NCI-H2196 (cell line): ENCODE data around the gene LRRC61.

Source experiments
- DNase-seq: peaks from one replicate; lab custom pipeline; 2025; ENCODE audit not compliant: unreplicated experiment; lab: John Stamatoyannopoulos, UW

The LRRC61 gene

DNA sequence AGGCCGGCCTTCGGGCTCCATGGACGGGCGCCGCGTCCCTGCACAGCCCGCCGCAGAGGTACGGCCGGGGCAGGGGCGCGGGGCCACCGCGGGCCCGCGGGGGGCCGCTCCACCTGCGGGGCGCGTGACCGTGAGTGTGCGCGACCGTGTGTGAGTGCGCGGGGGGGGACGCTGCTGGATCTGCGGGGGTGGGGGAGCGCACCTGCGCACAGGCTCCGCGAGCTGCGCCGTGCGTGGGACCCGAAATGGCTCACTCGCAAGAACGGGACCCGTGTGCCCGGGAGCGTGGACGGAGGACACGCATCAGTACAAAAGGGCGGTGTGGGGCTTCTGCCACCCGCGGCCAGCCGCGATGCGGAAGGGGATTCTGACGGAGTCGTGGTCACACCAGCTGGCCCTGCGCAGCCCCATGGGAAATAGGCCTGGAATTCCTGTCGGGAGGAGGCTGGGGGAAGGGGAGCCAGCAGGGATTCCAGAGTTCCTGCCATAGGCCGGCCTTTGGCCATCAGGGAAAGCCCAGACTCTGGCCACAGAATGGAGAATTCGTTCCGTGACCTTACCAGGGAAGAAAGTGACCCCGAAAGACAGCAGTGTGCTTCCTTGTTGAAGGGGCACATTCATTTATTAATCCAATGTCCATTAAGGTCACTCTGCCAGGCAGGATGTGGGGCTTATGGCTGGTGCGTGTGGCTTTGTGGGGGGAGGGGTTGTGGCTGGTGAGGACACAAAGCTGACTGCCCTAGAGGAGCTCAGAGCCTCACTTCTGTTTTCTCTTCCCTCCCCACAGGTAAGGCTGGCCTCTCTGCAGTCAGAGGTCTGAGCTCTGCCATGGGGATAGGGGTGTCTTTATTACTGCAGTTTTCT, 46.0 kb downstream of the LRRC61 start:
- DNase-seq, result no peak

DNA sequence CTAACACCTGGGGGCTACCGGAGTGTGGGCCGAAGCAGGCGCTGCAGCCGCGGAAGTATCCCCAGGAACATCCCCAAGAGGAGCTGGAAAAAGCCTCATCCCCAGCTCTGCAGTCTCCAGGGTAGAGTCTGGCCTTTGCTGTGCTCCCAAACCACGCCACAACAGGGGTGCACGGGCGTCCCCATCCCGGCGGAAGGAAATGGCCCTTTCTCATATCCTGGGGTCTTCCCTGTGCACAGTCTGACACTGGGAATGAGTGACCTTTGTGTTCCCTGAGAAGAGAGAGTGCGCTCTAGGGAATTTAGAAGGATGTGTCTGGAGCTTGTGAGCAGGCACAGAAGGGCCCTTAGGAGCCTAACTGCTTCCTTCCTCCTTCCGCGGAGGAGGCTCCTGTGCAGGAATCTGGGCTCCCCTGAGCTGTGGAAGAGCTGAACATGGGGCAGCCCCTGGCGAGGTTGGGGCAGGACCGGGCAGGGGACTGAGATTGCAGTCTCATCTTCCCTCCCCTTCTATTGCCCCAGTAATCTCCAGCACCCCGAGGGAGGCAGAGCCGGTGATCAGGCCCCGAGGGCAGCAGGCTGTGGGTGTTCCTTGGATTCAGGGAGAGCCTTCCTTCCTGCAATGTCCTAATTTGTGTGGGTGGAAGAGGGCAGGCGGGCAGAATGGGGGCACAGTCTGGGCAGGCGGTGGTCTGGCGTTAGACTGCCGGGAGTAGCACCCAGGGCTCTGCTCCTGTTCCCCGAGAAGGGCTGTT, 46.8 kb downstream of the LRRC61 start:
- no peak for DNase-seq

DNA sequence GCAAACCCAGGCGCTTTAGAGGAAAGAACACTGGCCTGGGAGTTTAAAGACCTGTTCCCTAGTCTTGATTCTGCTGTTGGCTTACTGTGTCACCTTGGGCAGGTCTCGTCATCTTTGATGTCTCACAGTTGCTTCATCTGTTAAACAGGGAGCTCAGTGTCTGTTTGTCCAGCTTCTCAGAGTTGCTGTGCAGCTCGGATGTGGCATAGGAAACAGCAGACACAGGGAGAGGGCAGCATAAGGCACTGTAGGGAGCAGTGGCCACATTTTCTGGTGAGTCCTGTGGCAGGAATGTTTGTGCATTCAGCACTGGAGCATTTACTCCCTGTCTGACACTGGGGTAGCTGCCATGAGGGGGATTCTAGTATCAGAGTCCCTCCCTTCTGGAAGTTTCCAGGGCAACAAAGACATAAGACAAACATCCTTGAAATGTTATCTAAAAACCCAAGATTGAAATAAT, 47.5 kb downstream of the LRRC61 start:
- DNase-seq, result no peak

DNA sequence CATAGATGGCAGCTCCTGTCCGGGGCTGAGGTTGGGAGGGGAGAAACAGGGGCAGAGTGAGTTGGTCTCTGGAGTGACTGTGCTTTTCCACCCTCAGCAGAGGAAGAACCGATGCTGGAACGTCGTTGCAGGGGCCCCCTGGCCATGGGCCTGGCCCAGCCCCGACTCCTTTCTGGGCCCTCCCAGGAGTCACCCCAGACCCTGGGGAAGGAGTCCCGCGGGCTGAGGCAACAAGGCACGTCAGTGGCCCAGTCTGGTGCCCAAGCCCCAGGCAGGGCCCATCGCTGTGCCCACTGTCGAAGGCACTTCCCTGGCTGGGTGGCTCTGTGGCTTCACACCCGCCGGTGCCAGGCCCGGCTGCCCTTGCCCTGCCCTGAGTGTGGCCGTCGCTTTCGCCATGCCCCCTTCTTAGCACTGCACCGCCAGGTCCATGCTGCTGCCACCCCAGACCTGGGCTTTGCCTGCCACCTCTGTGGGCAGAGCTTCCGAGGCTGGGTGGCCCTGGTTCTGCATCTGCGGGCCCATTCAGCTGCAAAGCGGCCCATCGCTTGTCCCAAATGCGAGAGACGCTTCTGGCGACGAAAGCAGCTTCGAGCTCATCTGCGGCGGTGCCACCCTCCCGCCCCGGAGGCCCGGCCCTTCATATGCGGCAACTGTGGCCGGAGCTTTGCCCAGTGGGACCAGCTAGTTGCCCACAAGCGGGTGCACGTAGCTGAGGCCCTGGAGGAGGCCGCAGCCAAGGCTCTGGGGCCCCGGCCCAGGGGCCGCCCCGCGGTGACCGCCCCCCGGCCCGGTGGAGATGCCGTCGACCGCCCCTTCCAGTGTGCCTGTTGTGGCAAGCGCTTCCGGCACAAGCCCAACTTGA, 48.2 kb downstream of the LRRC61 start:
- no peak for DNase-seq

DNA sequence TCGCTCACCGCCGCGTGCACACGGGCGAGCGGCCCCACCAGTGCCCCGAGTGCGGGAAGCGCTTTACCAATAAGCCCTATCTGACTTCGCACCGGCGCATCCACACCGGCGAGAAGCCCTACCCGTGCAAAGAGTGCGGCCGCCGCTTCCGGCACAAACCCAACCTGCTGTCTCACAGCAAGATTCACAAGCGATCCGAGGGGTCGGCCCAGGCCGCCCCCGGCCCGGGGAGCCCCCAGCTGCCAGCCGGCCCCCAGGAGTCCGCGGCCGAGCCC, 48.8 kb downstream of the LRRC61 start:
- DNase-seq, result no peak

DNA sequence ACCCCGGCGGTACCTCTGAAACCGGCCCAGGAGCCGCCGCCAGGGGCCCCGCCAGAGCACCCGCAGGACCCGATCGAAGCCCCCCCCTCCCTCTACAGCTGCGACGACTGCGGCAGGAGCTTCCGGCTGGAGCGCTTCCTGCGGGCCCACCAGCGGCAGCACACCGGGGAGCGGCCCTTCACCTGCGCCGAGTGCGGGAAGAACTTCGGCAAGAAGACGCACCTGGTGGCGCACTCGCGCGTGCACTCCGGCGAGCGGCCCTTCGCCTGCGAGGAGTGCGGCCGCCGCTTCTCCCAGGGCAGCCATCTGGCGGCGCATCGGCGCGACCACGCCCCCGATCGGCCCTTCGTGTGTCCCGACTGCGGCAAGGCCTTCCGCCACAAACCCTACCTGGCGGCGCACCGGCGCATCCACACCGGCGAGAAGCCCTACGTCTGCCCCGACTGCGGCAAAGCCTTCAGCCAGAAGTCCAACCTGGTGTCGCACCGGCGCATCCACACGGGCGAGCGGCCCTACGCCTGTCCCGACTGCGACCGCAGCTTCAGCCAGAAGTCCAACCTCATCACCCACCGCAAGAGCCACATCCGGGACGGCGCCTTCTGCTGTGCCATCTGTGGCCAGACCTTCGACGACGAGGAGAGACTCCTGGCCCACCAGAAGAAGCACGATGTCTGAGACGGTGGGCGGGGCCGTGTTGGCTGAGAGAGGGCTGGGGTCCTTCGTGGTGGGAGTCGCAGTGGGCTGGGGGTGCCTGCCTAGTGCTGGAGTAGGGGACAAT, 49.3 kb downstream of the LRRC61 start:
- no peak for DNase-seq

DNA sequence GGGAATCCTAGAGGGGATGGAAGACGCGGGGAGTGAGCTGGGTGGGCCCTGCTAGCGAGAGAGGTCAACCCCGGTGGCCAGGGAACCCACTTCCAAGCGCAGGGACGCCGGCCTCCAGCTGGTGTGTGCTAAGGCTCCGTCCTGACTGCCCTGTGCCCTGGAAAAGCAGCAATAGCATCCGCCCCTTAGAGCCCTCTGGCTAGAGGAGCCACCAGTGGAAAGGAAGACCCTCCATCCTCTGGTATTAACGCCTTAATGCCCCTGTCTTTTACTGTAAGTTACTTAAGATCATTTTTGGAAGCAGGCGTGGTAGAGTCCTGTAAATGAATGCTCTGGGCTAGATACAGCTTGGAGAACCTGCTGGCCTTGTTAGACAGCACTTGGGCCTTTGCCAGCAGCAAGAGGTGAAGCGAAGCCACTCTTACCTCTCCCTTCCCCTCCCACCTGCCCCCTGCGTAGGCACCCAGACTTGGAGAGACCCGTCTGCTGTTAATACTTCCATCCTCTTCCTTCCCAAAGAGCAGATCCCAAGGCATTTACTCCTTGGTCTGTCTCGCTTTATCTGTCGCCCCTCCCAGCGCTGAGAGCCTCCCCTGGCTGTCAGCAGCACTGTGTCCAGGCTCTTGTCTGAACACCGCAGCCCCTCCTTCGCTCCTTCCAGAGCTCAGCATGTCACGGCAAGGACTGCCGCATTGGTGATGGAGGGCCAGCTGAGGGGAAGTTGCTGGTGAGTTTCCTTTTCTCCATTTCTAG, 50.1 kb downstream of the LRRC61 start:
- DNase-seq, result peak; percentile 26

DNA sequence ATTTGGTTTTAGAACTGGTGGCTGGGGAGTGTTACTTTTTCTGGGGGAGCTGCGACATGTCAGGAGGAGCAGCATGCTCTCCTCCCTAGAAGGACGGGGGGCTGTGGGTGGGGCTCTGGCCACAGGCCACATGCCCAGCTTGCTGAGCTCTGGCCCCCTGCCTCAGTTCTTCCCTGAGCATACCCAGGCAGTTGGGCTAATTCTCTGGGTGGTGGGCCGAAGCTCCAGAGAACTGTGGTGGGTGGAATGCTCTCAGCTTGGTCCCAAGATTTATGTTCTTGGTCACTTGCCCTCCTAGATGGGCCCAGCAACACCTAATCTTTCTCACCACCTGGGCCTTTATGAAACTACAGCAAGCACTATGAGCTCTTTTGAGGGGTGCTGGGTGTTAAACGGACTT, 50.9 kb downstream of the LRRC61 start:
- DNase-seq, result no peak

DNA sequence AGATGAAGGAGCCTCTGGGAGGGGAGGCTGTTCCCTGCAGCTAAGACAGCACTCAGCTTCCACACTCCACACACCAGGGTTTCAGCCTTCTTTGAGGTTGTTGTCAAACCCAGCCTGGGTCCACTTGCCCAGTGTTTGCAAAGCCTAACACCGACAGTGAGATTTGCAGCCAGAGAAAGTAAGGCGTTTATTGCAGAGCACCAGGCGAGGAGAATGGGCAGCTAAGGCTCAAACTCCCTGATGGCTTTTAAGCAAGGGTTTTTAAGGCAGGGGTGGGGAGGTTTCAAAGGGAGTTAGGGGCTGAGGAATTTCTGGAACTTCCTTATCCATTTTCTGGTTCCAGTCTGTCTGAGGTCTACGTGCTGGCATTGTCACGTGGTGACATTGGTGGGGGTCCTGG, 51.3 kb downstream of the LRRC61 start:
- DNase-seq, result no peak

DNA sequence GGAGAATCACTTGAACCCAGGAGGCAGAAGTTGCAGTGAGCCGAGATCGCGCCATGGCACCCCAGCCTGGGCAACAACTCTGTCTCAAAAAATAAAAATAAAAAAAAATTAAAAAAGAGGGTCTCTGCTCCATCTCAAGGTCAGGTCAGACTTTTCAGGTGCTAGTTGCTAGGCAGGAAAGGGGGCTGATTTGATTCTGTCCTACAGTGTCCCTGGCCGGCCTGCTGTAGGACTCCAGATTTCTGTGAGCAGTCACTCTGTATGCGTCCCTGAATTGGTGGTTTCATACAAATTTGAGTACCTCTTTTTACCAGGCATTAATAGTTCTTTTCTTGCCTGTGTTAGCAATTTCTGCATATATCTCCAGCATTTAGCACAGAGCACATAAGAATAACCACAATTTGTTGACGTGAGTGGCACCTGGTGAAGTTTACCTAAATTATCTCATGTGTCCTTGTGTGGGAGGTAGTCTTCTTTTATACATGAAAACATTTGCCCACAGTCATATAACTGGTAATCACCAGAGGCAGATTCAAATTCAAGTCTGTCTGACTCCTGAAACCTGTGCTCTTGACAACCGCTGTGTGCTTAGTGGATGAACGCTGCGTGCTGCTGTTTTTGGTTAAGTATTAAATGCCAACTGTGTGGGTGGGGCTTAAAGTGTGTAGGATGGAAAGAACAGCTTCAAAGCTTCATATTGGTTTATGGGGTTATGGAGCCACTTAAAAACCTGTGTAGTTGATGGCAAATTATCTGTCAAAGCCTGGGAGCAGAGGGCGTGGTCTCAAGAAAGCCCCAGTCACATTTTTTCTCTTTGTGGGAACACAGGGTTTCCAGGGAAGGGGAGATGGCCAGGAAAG, 52.7 kb downstream of the LRRC61 start:
- DNase-seq, result no peak

DNA sequence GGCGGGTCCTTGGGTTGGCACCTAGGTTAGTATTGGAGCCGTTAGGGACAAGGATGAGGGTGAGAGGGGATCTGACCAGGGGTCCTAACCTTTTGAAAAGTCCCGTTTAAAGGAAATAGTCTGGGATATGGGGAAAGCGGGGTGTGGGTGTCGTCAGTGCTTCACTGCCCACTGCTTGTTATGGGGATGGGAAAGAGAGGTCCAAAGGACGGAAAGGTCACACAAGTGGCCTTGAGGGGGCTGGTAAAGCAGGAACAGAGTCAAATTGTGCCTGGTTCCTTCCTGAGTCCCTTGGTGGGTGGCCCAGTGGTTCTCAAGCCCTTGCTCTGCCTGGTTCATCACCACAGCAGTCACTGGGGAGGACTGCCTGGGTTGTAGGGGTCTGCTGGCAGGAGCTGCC, 53.4 kb downstream of the LRRC61 start:
- DNase-seq, result no peak

DNA sequence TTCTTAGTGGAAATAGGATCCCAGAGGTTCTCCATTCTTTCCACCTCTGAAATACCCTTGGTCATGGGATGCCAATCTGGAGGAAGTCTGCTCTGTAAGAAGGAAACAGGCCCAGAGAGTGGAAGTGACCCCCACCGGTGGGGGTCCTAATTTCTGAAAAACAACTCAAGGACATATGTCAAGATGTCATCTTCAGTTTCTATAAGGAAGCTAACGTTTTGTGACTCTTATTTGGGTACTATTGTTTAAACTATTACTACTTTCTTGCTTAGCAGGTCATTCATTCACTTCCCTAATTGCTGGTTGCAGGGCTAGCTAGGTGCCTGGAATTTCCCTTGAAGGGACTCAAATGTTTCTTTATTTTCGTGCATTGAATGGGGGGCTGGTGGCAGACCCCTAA, 54.0 kb downstream of the LRRC61 start:
- DNase-seq, result no peak

DNA sequence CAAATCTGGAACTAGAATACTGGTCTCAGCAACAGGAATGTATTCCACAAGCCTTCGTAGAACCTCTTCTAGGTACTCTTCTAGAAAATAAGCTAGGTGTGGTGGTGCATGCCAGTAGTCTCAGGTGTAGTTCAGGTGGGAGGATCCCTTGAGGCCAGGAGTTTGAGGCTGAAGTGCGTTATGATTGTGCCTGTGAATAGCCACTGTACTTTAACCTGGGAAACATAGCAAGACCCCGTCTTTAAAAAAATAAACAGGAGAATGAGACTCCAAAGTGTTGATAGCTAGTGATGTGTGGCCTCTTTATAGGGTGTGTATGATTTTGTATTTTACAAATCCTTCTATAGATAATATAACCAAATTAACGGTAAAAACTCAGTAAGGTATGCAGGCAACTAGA, 54.5 kb downstream of the LRRC61 start:
- no peak for DNase-seq

DNA sequence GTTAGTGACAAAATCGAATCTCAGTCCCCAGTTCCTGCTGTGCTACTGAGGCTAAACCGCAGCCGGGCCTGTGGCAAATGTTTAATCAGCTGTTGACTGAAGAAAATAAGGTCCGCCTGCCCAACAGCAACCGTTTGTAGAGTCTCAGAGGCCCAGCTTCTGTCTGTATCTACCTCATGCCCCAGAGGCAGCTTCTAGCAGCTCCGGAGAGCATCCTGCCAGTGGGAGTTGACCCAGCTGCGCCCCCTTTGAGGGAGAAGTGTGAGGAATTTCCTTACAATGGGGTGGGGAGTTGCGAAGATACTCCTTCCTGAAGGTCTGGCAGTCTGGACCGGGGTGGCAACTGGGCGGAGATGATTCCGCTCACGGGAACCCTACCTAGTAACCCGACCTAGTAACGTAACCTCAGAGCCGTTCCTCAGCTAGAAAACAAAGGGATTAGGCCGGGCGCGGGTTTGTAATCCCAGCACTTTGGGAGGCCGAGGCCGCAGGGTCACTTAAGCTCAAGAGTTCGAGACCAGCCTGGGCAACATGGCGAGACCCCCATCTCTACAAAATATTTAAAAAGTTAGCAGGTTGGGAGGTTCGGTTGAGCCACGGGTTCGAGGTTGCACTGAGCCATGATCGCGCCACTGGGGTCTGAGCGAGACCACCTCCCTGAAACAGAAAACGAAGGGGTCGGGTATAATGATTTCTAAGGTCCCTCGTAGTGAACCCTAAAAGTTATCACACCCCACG, 55.1 kb downstream of the LRRC61 start:
- DNase-seq, result peak; percentile 89

DNA sequence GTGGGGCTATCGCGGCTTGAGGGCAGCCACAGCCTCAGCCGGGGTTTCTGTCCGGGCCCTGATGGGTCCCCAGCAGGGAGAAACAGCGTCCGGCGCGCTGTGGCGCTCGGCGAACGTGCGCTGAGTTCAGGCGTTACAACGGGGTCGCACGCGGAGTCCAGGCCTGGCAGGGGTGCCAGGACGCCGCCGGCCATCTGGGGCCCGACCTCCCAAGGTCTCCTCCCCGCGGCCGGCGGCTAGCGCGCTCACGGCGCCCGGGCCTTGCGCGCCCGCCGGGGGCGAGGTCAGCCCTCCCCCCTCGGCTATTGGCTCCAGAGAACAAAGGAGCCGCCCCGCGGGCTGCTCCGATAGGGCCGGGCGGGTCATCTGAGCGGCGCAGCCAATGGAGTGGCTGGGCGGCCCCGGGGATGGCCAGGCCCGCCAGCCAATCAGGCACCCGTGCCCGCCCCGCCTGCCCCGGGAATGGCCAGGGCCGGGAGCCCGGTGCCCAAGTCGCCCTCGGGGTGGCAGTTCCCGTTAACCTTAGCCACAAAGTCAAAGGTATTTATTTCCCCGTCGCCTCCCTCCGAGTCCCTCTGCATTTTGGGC, 55.8 kb downstream of the LRRC61 start, which contains the start of gene ZNF775:
TSS of gene ZNF775 (plus strand) at position 478 of the 588 bp plus-strand sequence. CDS start 9,141 bp downstream, outside the sequence.
- DNase-seq, result peak; percentile 98

DNA sequence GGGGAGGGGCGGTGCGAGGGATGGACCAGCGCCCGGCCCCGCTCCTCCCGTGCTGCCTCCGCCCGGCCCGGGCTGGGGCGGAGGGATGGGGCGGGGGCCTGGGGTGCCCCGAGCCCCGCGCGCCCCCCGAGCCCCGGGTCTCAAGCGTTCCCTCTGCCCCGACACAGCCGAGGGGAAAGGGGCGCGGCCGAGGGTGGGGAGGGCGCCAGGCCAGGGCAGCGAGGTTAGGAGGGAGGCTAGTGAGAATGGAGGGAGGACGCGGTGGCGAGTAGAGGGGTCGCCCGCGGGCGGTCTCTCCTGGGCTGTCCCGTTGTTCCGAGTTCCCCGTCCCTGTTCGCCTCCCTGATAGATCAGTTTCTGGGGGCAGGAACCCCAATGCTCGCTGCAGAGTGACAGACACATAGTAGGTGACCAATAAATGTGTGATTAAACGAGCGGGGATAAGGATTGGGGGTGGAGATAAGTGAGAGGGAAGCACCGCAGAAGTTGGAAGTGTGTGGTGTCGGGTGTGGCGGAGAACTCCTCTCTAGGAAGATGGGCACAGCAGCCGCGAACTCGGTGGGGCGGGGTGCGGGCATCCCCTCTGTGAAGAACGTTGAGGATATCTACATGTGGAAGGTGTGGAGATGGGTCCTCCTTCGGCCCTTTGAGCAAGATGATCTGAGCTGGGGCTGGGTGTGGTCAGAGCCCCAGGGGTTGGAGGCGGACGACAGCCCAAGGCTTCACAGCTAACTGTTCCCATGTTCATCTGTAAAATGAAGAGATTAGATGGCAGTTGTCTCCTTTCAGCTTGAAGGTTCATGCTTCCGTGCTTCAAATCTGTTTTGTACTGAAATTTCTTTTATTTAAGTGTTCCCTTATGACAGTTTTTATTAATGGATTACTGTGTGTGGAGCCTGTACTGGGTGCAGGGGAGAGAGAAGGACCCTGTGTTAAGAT, 56.6 kb downstream of the LRRC61 start:
- no peak for DNase-seq

DNA sequence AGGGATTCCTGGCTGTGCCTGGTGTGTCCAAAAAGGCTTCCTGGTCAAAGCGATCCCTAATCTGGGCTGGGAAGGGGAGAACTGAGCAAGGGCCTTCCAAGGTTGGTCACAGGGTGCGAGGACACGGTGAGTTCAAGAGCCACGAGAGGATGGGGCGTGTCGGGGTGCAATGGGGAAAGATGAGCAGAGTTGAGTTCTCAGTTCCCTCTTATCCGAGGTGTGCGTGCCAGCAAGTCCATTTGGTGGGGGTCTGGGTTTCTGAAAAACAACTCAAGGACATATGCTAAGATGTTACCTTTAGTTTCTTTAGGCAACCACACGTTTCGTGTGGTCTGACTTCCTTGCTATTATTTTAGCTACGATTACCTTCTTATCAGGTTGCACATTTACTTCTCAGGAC, 57.3 kb downstream of the LRRC61 start:
- no peak for DNase-seq
